Mesenteric fat pad (tissue), 1 donor: ENCODE results near the gene COPRS. TPM values are rescaled to one million over a fixed set of nuclear protein-coding genes. Genes with fewer than 3 reads are reported as not detected.
"Not testable (repeated sequence)": the region's sequence is repeated elsewhere in the genome, so short reads cannot be mapped to it uniquely, and the experiment has no call there.

Source experiments
- DNase-seq: peaks from one replicate; pipeline ENCODE4 v3.0.0-alpha.2; 2020; ENCODE audit warnings: low spot score
- total RNA-seq: library from RNA; stranded (reverse); fragmentation: NEBNext Ultra II Directional; extraction: Animal tissue kit (Norgen Biotek cat#: 25700); gene quantifications from one replicate; pipeline ENCODE4 v1.2.1, GENCODE V29; 2021
- donor health status: DM: yes; HTN: yes; CAD: no.

Gene COPRS
- total RNA-seq, 1 donor from 2014 or later = 61.3 TPM

- DNase-seq = no peak
These were observed 13.8 kb downstream of the COPRS start for GRCh38 chr17:31845291-31845690.

- DNase-seq = no peak
These were observed 15.8 kb downstream of the COPRS start for GRCh38 chr17:31843070-31843745.

- no peak for DNase-seq
These were observed 16.6 kb downstream of the COPRS start for GRCh38 chr17:31842195-31843069.

- DNase-seq = no peak
These were observed 17.2 kb downstream of the COPRS start for GRCh38 chr17:31841850-31842194.

- no peak for DNase-seq
These were observed 20.3 kb downstream of the COPRS start for GRCh38 chr17:31838636-31839225.

- DNase-seq = no peak
These were observed 23.1 kb downstream of the COPRS start for GRCh38 chr17:31835984-31836383.

GRCh38 chr17:31834448-31834847 is 24.6 kb downstream of the COPRS start:
- DNase-seq = no peak

- no peak for DNase-seq
These were observed 26.3 kb downstream of the COPRS start for GRCh38 chr17:31832746-31833145.

GRCh38 chr17:31830971-31831858 is 27.8 kb downstream of the COPRS start:
- DNase-seq = no peak

- no peak for DNase-seq
These were observed 29.4 kb downstream of the COPRS start for GRCh38 chr17:31829649-31830048.

- not testable (repeated sequence) for DNase-seq
These were observed 30.1 kb downstream of the COPRS start for GRCh38 chr17:31828955-31829354.

GRCh38 chr17:31825961-31826691 is 32.9 kb downstream of the COPRS start:
- DNase-seq = no peak

GRCh38 chr17:31824766-31825360 is 34.2 kb downstream of the COPRS start:
- DNase-seq = no peak

GRCh38 chr17:31823014-31823413 is 36.0 kb downstream of the COPRS start:
- DNase-seq = no peak

- no peak for DNase-seq
These were observed 38.2 kb downstream of the COPRS start for GRCh38 chr17:31820691-31821435.

GRCh38 chr17:31819578-31819977 is 39.5 kb downstream of the COPRS start:
- DNase-seq = no peak

- DNase-seq = not testable (repeated sequence)
These were observed 40.2 kb downstream of the COPRS start for GRCh38 chr17:31818863-31819262.

GRCh38 chr17:31815212-31815730 is 43.8 kb downstream of the COPRS start:
- no peak for DNase-seq

GRCh38 chr17:31811101-31811500 is 47.9 kb downstream of the COPRS start:
- DNase-seq = no peak
